ENCODE results near the gene MRPL23.

GRCh38 chr11:1952806-1953482 lies 5.8 kb downstream of the MRPL23 start:
- no peak for TF ChIP-seq ISL1 (CRISPR knock-in tag; IDR thresholded peaks at IDR 0.05)
- no peak for TF ChIP-seq GLIS3 (CRISPR knock-in tag; IDR thresholded peaks at IDR 0.05)
- TF ChIP-seq, protein P1, sequence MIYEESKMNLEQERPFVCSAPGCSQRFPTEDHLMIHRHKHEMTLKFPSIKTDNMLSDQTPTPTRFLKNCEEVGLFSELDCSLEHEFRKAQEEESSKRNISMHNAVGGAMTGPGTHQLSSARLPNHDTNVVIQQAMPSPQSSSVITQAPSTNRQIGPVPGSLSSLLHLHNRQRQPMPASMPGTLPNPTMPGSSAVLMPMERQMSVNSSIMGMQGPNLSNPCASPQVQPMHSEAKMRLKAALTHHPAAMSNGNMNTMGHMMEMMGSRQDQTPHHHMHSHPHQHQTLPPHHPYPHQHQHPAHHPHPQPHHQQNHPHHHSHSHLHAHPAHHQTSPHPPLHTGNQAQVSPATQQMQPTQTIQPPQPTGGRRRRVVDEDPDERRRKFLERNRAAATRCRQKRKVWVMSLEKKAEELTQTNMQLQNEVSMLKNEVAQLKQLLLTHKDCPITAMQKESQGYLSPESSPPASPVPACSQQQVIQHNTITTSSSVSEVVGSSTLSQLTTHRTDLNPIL (CRISPR knock-in tag; IDR thresholded peaks at IDR 0.05; ENCODE audit: low read depth), result no peak
- no peak for TF ChIP-seq CSDC2 (CRISPR knock-in tag; IDR thresholded peaks at IDR 0.05)
- TF ChIP-seq ZNF70 (CRISPR knock-in tag; IDR thresholded peaks at IDR 0.05), result no peak
- TF ChIP-seq, protein P2, sequence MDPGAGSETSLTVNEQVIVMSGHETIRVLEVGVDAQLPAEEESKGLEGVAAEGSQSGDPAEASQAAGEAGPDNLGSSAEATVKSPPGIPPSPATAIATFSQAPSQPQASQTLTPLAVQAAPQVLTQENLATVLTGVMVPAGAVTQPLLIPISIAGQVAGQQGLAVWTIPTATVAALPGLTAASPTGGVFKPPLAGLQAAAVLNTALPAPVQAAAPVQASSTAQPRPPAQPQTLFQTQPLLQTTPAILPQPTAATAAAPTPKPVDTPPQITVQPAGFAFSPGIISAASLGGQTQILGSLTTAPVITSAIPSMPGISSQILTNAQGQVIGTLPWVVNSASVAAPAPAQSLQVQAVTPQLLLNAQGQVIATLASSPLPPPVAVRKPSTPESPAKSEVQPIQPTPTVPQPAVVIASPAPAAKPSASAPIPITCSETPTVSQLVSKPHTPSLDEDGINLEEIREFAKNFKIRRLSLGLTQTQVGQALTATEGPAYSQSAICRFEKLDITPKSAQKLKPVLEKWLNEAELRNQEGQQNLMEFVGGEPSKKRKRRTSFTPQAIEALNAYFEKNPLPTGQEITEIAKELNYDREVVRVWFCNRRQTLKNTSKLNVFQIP (CRISPR knock-in tag; IDR thresholded peaks at IDR 0.05; ENCODE audit: borderline replicate concordance, low read depth), result no peak

Measured in SK-N-SH treated with all-trans-retinoic acid at 6 μM for 48 hours (cell line).